ENCODE data around the gene ABTB2.

GRCh38 chr11:34150494-34151151 is 207.2 kb downstream of the ABTB2 start:
- TF ChIP-seq EP300 (IDR thresholded peaks at IDR 0.05) (no peak), CEBPB (IDR thresholded peaks at IDR 0.05) (no peak), FOSB (CRISPR knock-in tag; IDR thresholded peaks at IDR 0.05) (no peak), BHLHE40 (IDR thresholded peaks at IDR 0.05; ENCODE audit: low read depth, low read length) (no peak), CTCF (IDR thresholded peaks at IDR 0.05) (no peak), ELK1 (IDR thresholded peaks at IDR 0.05; ENCODE audit: low read depth, low read length) (no peak), EHMT2 (IDR thresholded peaks at IDR 0.05; ENCODE audit: low read depth) (no peak), MAX (IDR thresholded peaks at IDR 0.05) (no peak)

All from A549 (cell line).